Measurements from ENCODE around the gene DNAJC24. TPM values are rescaled to one million over a fixed set of nuclear protein-coding genes. Genes with fewer than 3 reads are reported as not detected.

DNAJC24 gene
- total RNA-seq, 1 donor from 2014 or later = 16.4 TPM

GRCh38 chr11:31474083-31474482, 104.4 kb downstream of the DNAJC24 start:
- Mint-ChIP-seq H3K4me1 (ENCODE audit: unreplicated experiment) (no peaks in the 10 kb centered on the region), H3K9me3 (ENCODE audit: unreplicated experiment) (no peaks in the 10 kb centered on the region), H3K27ac (ENCODE audit: unreplicated experiment) (no peak overlapping the region), H3K4me3 (ENCODE audit: unreplicated experiment) (no peak overlapping the region), H3K27me3 (ENCODE audit: unreplicated experiment) (no peaks in the 10 kb centered on the region), H3K36me3 (ENCODE audit: unreplicated experiment) (peaks cover 4% of the 10 kb centered on the region)
- TF ChIP-seq CTCF (IDR thresholded peaks at IDR 0.05) = no peak
- no peak for DNase-seq (ENCODE audit: extremely low spot score, unreplicated experiment)

- no peak overlapping the region for H3K27ac Mint-ChIP-seq (ENCODE audit: unreplicated experiment)
- TF ChIP-seq CTCF (IDR thresholded peaks at IDR 0.05) = no peak
- no peaks in the 10 kb centered on the region for H3K36me3 Mint-ChIP-seq (ENCODE audit: unreplicated experiment)
- H3K4me3 Mint-ChIP-seq (ENCODE audit: unreplicated experiment) = no peak overlapping the region
- no peaks in the 10 kb centered on the region for H3K27me3 Mint-ChIP-seq (ENCODE audit: unreplicated experiment)
- no peaks in the 10 kb centered on the region for H3K9me3 Mint-ChIP-seq (ENCODE audit: unreplicated experiment)
- H3K4me1 Mint-ChIP-seq (ENCODE audit: unreplicated experiment) = no peaks in the 10 kb centered on the region
- no peak for DNase-seq (ENCODE audit: extremely low spot score, unreplicated experiment)
Observed at GRCh38 chr11:31477528-31478222, 108.0 kb downstream of the DNAJC24 start.

GRCh38 chr11:31478223-31478590, 108.5 kb downstream of the DNAJC24 start:
- H3K36me3 Mint-ChIP-seq (ENCODE audit: unreplicated experiment) = no peaks in the 10 kb centered on the region
- H3K27ac Mint-ChIP-seq (ENCODE audit: unreplicated experiment) = no peak overlapping the region
- no peaks in the 10 kb centered on the region for H3K27me3 Mint-ChIP-seq (ENCODE audit: unreplicated experiment)
- DNase-seq (ENCODE audit: extremely low spot score, unreplicated experiment) = no peak
- no peaks in the 10 kb centered on the region for H3K4me1 Mint-ChIP-seq (ENCODE audit: unreplicated experiment)
- no peak overlapping the region for H3K4me3 Mint-ChIP-seq (ENCODE audit: unreplicated experiment)
- no peak for TF ChIP-seq CTCF (IDR thresholded peaks at IDR 0.05)
- no peaks in the 10 kb centered on the region for H3K9me3 Mint-ChIP-seq (ENCODE audit: unreplicated experiment)

GRCh38 chr11:31479066-31479465, 109.4 kb downstream of the DNAJC24 start:
- Mint-ChIP-seq H3K27ac (ENCODE audit: unreplicated experiment) (no peak overlapping the region), H3K9me3 (ENCODE audit: unreplicated experiment) (no peaks in the 10 kb centered on the region), H3K27me3 (ENCODE audit: unreplicated experiment) (no peaks in the 10 kb centered on the region), H3K4me1 (ENCODE audit: unreplicated experiment) (no peaks in the 10 kb centered on the region), H3K36me3 (ENCODE audit: unreplicated experiment) (no peaks in the 10 kb centered on the region), H3K4me3 (ENCODE audit: unreplicated experiment) (no peak overlapping the region)
- no peak for DNase-seq (ENCODE audit: extremely low spot score, unreplicated experiment)
- TF ChIP-seq CTCF (IDR thresholded peaks at IDR 0.05) = no peak

GRCh38 chr11:31480930-31481329, 111.3 kb downstream of the DNAJC24 start:
- H3K36me3 Mint-ChIP-seq (ENCODE audit: unreplicated experiment) = no peaks in the 10 kb centered on the region
- H3K9me3 Mint-ChIP-seq (ENCODE audit: unreplicated experiment) = no peaks in the 10 kb centered on the region
- no peaks in the 10 kb centered on the region for H3K4me1 Mint-ChIP-seq (ENCODE audit: unreplicated experiment)
- DNase-seq (ENCODE audit: extremely low spot score, unreplicated experiment) = no peak
- no peak for TF ChIP-seq CTCF (IDR thresholded peaks at IDR 0.05)
- no peaks in the 10 kb centered on the region for H3K27me3 Mint-ChIP-seq (ENCODE audit: unreplicated experiment)
- no peak overlapping the region for H3K4me3 Mint-ChIP-seq (ENCODE audit: unreplicated experiment)
- H3K27ac Mint-ChIP-seq (ENCODE audit: unreplicated experiment) = no peak overlapping the region

Other genes starting within 250 kb of the DNAJC24 start
- gene DCDC1, start 121 bp upstream of the DNAJC24 start, total RNA-seq = not detected in 2 replicates
- 19.8 and 26.5 TPM in 2 replicates for gene IMMP1L, start 139.8 kb downstream of the DNAJC24 start, total RNA-seq
- gene ELP4, start 139.9 kb downstream of the DNAJC24 start, total RNA-seq = 13.6 and 15.0 TPM in 2 replicates

All from osteocyte (in vitro differentiated cells).